ENCODE measurements around the gene C18orf32.
"Not testable (repeated sequence)": the region's sequence is repeated elsewhere in the genome, so short reads cannot be mapped to it uniquely, and the experiment has no call there.

Gene C18orf32

GRCh38 chr18:49486953-49487710 lies at the start of gene C18orf32:
TSS of gene C18orf32 (minus strand) at chr18:49487234. CDS start at chr18:49483748, 3,486 bp downstream.
- DNase-seq: peak; percentile 99

GRCh38 chr18:49534846-49535601 lies 48.0 kb upstream of the C18orf32 start:
- no peak for DNase-seq

GRCh38 chr18:49531678-49532153 lies 44.7 kb upstream of the C18orf32 start:
- no peak for DNase-seq

DNA sequence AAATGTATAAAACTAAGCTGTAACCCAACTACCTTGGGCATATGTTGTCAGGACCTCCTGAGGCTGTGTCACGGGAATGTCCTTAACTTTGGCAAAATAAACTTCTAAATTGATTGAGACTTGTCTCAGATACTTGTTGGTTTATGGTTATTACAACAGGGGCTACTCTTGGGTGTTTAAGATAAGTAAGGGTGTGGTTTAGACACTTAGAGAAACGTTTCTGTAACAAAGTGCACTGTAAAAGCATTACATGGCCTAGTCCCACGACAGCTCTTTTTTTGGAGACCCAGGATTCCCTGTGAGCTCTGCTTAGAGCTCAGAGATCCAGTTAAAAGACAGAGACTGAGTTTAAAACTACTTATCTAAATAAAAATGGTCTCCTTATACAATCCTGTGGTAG lies 42.6 kb upstream of the C18orf32 start:
- DNase-seq: no peak

- no peak for DNase-seq
Observed at GRCh38 chr18:49527631-49528327, 40.7 kb upstream of the C18orf32 start.

DNA sequence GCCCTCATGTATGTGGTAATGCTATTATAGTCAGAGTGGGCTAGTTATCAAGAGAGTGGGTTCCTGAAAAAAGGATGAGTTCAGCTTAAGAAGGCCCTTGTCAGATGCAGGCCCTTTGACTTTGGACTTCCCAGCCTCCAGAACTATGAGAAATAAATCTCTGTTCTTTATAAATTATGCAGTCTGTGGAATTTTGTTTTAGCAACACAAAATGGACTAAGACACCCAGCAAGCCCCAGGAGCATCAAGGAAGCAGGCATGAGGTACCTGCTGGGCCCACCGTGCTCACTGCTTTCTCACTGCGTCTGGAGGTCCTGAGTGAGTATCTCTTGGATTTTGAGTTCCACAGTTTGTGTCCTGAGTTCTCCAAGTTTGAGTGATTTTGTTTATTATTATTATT lies 38.9 kb upstream of the C18orf32 start:
- DNase-seq: no peak

DNA sequence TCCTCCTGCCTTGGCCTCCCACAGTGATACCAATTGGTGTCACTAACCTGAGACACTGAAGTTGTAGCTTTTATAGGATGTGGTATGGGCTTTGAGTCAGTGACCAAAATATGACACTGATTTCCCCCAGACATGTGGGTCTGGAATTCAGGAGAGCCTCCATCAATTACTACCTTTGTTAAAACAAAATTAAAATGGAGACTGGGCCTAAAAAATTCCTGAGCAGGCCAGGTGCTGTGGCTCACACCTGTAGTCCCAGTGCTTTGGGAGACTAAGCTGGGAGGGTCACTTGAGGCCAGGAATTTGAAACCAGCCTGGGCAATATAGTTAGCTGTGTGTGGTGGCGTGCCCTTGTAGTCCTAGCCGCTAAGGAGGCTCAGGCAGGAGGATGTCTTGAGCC lies 37.9 kb upstream of the C18orf32 start:
- DNase-seq: no peak

- no peak for DNase-seq
Observed at GRCh38 chr18:49524349-49524748, 37.3 kb upstream of the C18orf32 start.

DNA sequence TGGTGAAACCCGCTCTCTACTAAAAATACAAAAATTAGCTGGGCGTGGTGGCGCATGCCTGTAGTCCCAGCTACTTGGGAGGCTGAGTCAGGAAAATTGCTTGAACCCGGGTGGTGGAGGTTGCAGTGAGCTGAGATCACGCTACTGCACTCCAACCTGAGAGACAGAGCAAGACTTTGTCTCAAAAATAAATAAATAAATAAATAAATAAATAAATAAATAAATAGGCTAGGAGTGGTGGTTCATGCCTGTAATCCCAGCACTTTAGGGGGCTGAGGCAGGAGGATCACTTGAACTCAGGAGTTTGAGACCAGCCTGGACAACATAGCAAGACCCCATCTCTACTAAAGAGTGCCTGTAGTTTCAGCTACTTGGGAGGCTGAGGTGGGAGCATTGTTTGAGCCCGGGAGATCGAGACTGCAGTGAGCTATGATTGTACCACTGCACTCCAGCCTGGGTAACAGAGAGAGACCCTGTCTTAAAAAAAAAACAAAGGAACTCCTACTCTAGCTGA lies 36.6 kb upstream of the C18orf32 start:
- DNase-seq: not testable (repeated sequence)

- no peak for DNase-seq
Observed at GRCh38 chr18:49521216-49521835, 34.3 kb upstream of the C18orf32 start.

- DNase-seq: no peak
Observed at GRCh38 chr18:49520661-49521145, 33.7 kb upstream of the C18orf32 start.

GRCh38 chr18:49519101-49519971 lies 32.3 kb upstream of the C18orf32 start:
- no peak for DNase-seq

GRCh38 chr18:49517483-49517882 lies 30.4 kb upstream of the C18orf32 start:
- no peak for DNase-seq

- DNase-seq: no peak
Observed at GRCh38 chr18:49515516-49515915, 28.5 kb upstream of the C18orf32 start.

- not testable (repeated sequence) for DNase-seq
Observed at GRCh38 chr18:49515003-49515402, 28.0 kb upstream of the C18orf32 start.

DNA sequence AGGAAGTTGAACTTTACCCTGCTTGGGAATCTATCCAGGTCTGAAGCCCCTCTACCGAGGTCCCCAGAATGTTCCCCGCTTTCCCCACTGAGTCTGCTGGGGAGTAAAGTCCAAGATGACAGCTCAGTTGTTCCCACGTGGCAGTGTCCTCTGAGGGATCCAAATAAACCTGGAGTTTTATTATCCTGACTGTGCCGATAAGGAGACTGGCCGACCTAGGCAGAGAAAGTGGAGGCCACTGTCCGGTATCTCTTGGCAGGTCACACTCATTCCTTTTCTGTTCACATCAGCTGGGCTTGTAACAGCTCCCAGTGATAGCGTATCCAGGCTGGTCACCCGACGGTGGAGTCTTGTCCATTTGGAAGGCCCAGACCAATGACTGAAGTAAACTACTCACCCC lies 27.5 kb upstream of the C18orf32 start:
- no peak for DNase-seq

- DNase-seq: not testable (repeated sequence)
Observed at GRCh38 chr18:49512876-49513275, 25.8 kb upstream of the C18orf32 start.

DNA sequence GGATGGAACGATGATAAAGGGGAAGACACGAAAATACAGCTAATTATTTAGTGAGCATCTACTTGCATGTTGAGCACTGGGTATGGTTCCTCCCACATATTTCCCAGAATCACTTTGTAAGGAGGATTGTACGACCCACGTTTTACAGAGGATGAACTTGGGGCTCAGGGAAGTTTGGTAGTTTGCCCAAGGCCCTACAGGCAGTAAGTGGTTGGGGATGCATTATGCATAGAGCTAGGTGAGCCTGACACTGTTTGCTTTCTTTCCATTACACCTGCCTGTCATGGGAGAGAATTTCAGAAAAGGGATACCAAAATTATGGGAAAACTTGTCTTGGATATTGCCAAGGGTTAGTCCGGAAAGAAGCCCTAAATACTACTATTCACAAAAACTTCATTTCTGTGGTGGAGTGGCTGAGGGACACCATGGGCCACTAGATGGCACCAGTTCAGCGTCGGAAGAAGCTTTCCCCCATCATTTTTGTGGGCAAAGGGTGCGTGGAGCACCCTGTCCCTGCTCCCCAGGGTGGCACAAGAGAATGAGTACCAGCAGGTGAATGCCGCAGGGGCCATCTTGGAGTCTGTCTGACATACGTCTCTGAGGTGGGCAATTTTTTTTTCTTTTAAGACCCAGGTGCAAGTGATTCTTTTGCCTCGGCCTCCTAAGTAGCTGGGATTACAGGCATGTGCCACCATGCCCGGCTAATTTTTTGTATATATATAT lies 23.5 kb upstream of the C18orf32 start:
- peak; percentile 69 for DNase-seq

DNA sequence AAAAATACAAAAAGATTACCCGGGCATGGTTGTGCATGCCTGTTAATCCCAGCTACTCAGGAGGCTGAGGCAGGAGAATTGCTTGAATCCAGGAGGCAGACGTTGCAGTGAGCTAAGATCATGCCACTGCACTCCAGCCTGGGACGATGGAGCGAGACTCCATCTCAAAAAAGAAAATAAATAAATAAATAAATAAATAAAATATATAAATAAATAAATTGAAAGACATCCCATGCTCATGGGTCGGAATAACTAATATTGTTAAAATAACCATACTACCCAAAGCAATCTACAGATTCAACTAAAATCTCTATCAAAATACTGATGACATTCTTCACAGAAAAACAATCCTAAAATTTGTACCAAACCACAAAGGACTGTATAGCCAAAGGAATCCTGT lies 19.4 kb upstream of the C18orf32 start:
- not testable (repeated sequence) for DNase-seq

DNA sequence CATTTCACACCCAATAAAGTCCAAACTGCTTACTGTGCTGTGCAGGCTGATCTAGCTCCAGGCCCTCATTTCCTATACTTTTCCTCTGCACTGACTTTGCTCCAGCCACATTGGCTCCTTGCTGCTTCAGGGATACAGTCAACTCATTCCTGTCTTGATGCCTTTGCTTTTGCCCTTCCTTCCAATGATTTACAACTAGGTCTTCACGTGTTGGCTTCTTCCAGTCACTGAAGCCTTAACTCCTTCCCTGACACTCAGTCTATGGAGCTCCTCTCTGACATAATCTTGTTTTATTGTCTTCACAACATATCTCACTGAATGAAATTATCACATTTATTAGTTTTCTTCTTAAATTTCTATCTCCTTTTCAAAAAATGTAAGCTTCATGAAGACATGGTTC lies 16.9 kb upstream of the C18orf32 start:
- DNase-seq: no peak
